Fibroblast of mammary gland (primary cell): ENCODE data around the gene CLDN3.
A peak's percentile ranks its signal among the peaks of the same experiment; 100 is the strongest.
"Not testable (repeated sequence)": the region's sequence is repeated elsewhere in the genome, so short reads cannot be mapped to it uniquely, and the experiment has no call there.

Experiments
- DNase-seq: peaks from one replicate; pipeline ENCODE4 v3.0.0-alpha.2; 2010; ENCODE audit warnings: low read depth
- H3K4me3 ChIP-seq: 2 replicates; pipeline ENCODE4 v1.5.1; 2011; ENCODE audit warnings: low read depth, mild to moderate bottlenecking, low read length, moderate library complexity; ENCODE audit not compliant: control insufficient read depth
- CTCF ChIP-seq: conservative IDR thresholded peaks from 2 replicates; pipeline ENCODE4 v1.5.1; 2011; ENCODE audit warnings: low read depth, low read length, inconsistent platforms; ENCODE audit not compliant: control insufficient read depth, insufficient read depth

Gene CLDN3

GRCh38 chr7:73809467-73809951 lies 39.4 kb upstream of the CLDN3 start:
- no peak overlapping the region for H3K4me3 ChIP-seq
- TF ChIP-seq CTCF = no peak
- peak; percentile 44 for DNase-seq

- TF ChIP-seq CTCF = no peak
- H3K4me3 ChIP-seq = no peak overlapping the region
- no peak for DNase-seq
These were observed 32.4 kb upstream of the CLDN3 start for GRCh38 chr7:73802459-73802858.

- H3K4me3 ChIP-seq = no peak overlapping the region
- no peak for TF ChIP-seq CTCF
- no peak for DNase-seq
These were observed 31.5 kb upstream of the CLDN3 start for GRCh38 chr7:73801577-73801976.

- no peak for DNase-seq
- no peak for TF ChIP-seq CTCF
- no peak overlapping the region for H3K4me3 ChIP-seq
These were observed 29.4 kb upstream of the CLDN3 start for GRCh38 chr7:73799282-73800141.

GRCh38 chr7:73797176-73797575 lies 27.1 kb upstream of the CLDN3 start:
- H3K4me3 ChIP-seq, DNase-seq: not testable (repeated sequence)

GRCh38 chr7:73796656-73797055 lies 26.6 kb upstream of the CLDN3 start:
- H3K4me3 ChIP-seq, DNase-seq: not testable (repeated sequence)

- not testable (repeated sequence) for DNase-seq, H3K4me3 ChIP-seq
These were observed 25.1 kb upstream of the CLDN3 start for GRCh38 chr7:73795188-73795587.

- not testable (repeated sequence) for H3K4me3 ChIP-seq, DNase-seq
These were observed 21.2 kb upstream of the CLDN3 start for GRCh38 chr7:73791170-73791690.

- no peak for TF ChIP-seq CTCF
These were observed 19.0 kb upstream of the CLDN3 start for GRCh38 chr7:73789051-73789450.

GRCh38 chr7:73787786-73788048 lies 17.6 kb upstream of the CLDN3 start:
- not testable (repeated sequence) for H3K4me3 ChIP-seq, DNase-seq

More at GRCh38 chr7:73789051-73789450, 19.0 kb upstream of the CLDN3 start:
- no peak overlapping the region for H3K4me3 ChIP-seq
- no peak for DNase-seq
